ENCODE data around the gene AMER2. TPM values are rescaled to one million over a fixed set of nuclear protein-coding genes. Genes with fewer than 3 reads are reported as not detected.

AMER2 gene
- total RNA-seq, 2 experiments from 2014 or later = not detected

DNA sequence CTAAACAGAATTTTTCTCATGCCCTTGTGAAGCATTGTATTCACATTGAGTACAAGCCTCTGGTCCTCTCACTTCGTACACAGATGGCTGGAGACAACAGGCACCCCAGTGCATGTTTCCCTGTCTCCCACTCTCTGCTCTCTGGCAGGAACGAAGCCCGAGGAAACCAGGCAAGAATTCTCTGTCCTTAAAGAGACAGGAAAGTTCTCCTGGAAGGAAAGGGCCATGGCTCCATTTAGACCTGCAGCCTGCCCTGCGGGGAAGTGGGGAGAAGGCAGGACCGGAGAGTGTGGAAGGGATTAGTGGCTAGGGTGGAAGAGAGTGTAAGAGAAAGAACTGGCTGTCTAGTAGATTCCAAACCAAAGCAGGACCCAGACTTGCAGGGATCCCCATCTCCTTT, 15.5 kb upstream of the AMER2 start:
- Mint-ChIP-seq H3K27ac (no peak overlapping the region), H3K4me3 (no peak overlapping the region), H3K9me3 (no peaks in the 10 kb centered on the region), H3K27me3 (peaks cover 79% of the 10 kb centered on the region), H3K36me3 (ENCODE audit: low read depth) (no peaks in the 10 kb centered on the region), H3K4me1 (ENCODE audit: low read depth) (no peaks in the 10 kb centered on the region)
- intact Hi-C loops (cut with DNase I, micrococcal nuclease) = no loop called here
- Histone ChIP-seq H3K4me1 (ENCODE audit: insufficient read depth, low read length) (no peaks in the 10 kb centered on the region), H3K36me3 (ENCODE audit: insufficient read depth, low read length) (no peaks in the 10 kb centered on the region), H3K27ac (ENCODE audit: low read depth in 1 of 2, low read length in 2 of 2) (no peak overlapping the region), H3K27me3 (ENCODE audit: control insufficient read depth in 1 of 2, insufficient read depth in 2 of 2, low read length in 2 of 2) (peaks cover 6 to 31% of the 10 kb centered on the region in 2 experiments), H3K9me3 (ENCODE audit: control insufficient read depth in 1 of 2, insufficient read depth in 1 of 2, low read length in 2 of 2) (no peaks in the 10 kb centered on the region), H3K4me3 (ENCODE audit: low read length) (no peak overlapping the region)
- no peak for DNase-seq
- ChIA-PET POLR2A (no interaction called here), CTCF (no interaction called here)
- ATAC-seq (ENCODE audit: poor library complexity) = no peak
- TF ChIP-seq CTCF (IDR thresholded peaks at IDR 0.05) = no peak

DNA sequence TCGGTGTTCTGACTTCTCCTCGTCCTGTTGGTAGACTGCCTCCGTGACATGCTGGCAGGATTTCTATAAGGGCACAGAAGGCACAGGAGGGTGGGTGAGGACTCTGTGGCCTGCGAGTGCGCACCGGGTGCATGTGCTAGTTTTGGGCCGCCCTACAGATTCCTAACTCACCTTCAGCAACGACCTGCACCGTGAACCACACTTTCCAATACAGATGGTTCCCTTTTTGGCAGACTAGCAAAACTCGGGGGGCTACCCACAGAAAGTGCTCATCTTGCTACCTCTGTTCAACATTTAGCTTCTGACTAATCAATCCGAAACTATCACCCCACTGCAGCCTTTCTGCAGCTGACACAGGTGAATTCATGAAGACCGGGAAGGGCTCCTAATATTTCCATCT, 14.1 kb upstream of the AMER2 start:
- H3K27me3 ChIP-seq (ENCODE audit: control insufficient read depth in 1 of 2, insufficient read depth in 2 of 2, low read length in 2 of 2) = peaks cover 5 to 28% of the 10 kb centered on the region in 2 experiments
- intact Hi-C loops (cut with DNase I, micrococcal nuclease) = no loop called here
- Mint-ChIP-seq H3K36me3 (ENCODE audit: low read depth) (no peaks in the 10 kb centered on the region), H3K9me3 (no peaks in the 10 kb centered on the region), H3K4me1 (ENCODE audit: low read depth) (no peaks in the 10 kb centered on the region), H3K4me3 (no peak overlapping the region), H3K27ac (no peak overlapping the region), H3K27me3 (peaks cover 84% of the 10 kb centered on the region)
- no peaks in the 10 kb centered on the region for H3K36me3 ChIP-seq (ENCODE audit: insufficient read depth, low read length)
- ATAC-seq (ENCODE audit: poor library complexity) = no peak
- no peak overlapping the region for H3K27ac ChIP-seq (ENCODE audit: low read depth in 1 of 2, low read length in 2 of 2)
- ChIA-PET CTCF (no interaction called here), POLR2A (no interaction called here)
- no peak for TF ChIP-seq CTCF (IDR thresholded peaks at IDR 0.05)
- DNase-seq = no peak
- no peaks in the 10 kb centered on the region for H3K9me3 ChIP-seq (ENCODE audit: control insufficient read depth in 1 of 2, insufficient read depth in 1 of 2, low read length in 2 of 2)
- no peak overlapping the region for H3K4me3 ChIP-seq (ENCODE audit: low read length)
- H3K4me1 ChIP-seq (ENCODE audit: insufficient read depth, low read length) = no peaks in the 10 kb centered on the region

DNA sequence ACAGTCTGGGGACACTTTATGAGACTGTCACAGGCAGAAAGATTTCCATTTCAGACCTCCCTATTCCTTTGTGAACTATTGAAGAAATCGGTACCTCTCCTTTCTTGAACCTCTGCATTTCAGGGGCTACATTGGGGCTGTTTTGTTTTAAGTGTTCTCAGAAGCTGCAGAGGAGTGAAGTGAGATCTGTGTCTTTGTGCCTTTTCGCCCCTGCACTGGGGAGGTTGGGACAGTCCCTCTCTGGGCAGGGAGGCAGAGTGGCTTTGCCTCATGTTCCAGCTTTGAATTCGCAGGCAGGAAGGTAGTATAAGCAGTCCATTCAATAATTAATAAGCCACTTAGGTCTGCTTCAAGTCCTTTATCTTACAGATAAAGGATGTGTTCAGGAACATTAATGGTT, 9.5 kb upstream of the AMER2 start:
- DNase-seq (no peak), ATAC-seq (ENCODE audit: poor library complexity) (no peak)
- Histone ChIP-seq H3K4me3 (ENCODE audit: low read length) (no peak overlapping the region), H3K4me1 (ENCODE audit: insufficient read depth, low read length) (no peaks in the 10 kb centered on the region), H3K27ac (ENCODE audit: low read depth in 1 of 2, low read length in 2 of 2) (no peak overlapping the region), H3K27me3 (ENCODE audit: control insufficient read depth in 1 of 2, insufficient read depth in 2 of 2, low read length in 2 of 2) (peaks cover 31 to 32% of the 10 kb centered on the region in 2 experiments), H3K36me3 (ENCODE audit: insufficient read depth, low read length) (no peaks in the 10 kb centered on the region), H3K9me3 (ENCODE audit: control insufficient read depth in 1 of 2, insufficient read depth in 1 of 2, low read length in 2 of 2) (peaks cover 0 to 5% of the 10 kb centered on the region in 2 experiments)
- H3K27me3 Mint-ChIP-seq = peaks cover 91% of the 10 kb centered on the region
- ChIA-PET CTCF (no interaction called here), POLR2A (no interaction called here)
- H3K27ac Mint-ChIP-seq = no peak overlapping the region
- no peaks in the 10 kb centered on the region for H3K9me3 Mint-ChIP-seq
- H3K4me3 Mint-ChIP-seq = no peak overlapping the region
- no peak for TF ChIP-seq CTCF (IDR thresholded peaks at IDR 0.05)
- intact Hi-C loops (cut with DNase I, micrococcal nuclease) = no loop called here
- H3K36me3 Mint-ChIP-seq (ENCODE audit: low read depth) = no peaks in the 10 kb centered on the region
- H3K4me1 Mint-ChIP-seq (ENCODE audit: low read depth) = no peaks in the 10 kb centered on the region

All from CD4-positive, alpha-beta T cell (primary cell).